ENCODE measurements around the gene ANGEL1. TPM values are rescaled to one million over a fixed set of nuclear protein-coding genes. Genes with fewer than 3 reads are reported as not detected.

ANGEL1 gene
- total and polyA plus RNA-seq, 2 of the 13 experiments (the other 11 are each of a cell fraction or from before 2014, with no cell fraction given): 14.3 to 20.1 TPM

GRCh38 chr14:76832503-76832988 lies 19.9 kb upstream of the ANGEL1 start (continued):
- no peak for TF ChIP-seq TAF15 (IDR thresholded peaks at IDR 0.05; ENCODE audit: low read depth, low read length, poor library complexity, severe bottlenecking)
- TF ChIP-seq FOXA3 (CRISPR knock-in tag; IDR thresholded peaks at IDR 0.05): peak; percentile 74
- TF ChIP-seq KMT2A (CRISPR knock-in tag; IDR thresholded peaks at IDR 0.05): no peak
- no peak for TF ChIP-seq ZBTB20 (CRISPR knock-in tag; IDR thresholded peaks at IDR 0.05; ENCODE audit: borderline replicate concordance, low read depth)
- TF ChIP-seq ARHGAP35 (CRISPR knock-in tag; IDR thresholded peaks at IDR 0.05; ENCODE audit: borderline replicate concordance): no peak
- TF ChIP-seq, protein P1, sequence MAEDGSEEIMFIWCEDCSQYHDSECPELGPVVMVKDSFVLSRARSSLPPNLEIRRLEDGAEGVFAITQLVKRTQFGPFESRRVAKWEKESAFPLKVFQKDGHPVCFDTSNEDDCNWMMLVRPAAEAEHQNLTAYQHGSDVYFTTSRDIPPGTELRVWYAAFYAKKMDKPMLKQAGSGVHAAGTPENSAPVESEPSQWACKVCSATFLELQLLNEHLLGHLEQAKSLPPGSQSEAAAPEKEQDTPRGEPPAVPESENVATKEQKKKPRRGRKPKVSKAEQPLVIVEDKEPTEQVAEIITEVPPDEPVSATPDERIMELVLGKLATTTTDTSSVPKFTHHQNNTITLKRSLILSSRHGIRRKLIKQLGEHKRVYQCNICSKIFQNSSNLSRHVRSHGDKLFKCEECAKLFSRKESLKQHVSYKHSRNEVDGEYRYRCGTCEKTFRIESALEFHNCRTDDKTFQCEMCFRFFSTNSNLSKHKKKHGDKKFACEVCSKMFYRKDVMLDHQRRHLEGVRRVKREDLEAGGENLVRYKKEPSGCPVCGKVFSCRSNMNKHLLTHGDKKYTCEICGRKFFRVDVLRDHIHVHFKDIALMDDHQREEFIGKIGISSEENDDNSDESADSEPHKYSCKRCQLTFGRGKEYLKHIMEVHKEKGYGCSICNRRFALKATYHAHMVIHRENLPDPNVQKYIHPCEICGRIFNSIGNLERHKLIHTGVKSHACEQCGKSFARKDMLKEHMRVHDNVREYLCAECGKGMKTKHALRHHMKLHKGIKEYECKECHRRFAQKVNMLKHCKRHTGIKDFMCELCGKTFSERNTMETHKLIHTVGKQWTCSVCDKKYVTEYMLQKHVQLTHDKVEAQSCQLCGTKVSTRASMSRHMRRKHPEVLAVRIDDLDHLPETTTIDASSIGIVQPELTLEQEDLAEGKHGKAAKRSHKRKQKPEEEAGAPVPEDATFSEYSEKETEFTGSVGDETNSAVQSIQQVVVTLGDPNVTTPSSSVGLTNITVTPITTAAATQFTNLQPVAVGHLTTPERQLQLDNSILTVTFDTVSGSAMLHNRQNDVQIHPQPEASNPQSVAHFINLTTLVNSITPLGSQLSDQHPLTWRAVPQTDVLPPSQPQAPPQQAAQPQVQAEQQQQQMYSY (CRISPR knock-in tag; IDR thresholded peaks at IDR 0.05): no peak
- no peak for TF ChIP-seq HOXA9 (CRISPR knock-in tag; IDR thresholded peaks at IDR 0.05; ENCODE audit: borderline replicate concordance)
- no peak for TF ChIP-seq ZNF142 (CRISPR knock-in tag; IDR thresholded peaks at IDR 0.05)
- no peak for TF ChIP-seq TBX3 (IDR thresholded peaks at IDR 0.05; ENCODE audit: borderline replicate concordance)
- TF ChIP-seq, protein P2, sequence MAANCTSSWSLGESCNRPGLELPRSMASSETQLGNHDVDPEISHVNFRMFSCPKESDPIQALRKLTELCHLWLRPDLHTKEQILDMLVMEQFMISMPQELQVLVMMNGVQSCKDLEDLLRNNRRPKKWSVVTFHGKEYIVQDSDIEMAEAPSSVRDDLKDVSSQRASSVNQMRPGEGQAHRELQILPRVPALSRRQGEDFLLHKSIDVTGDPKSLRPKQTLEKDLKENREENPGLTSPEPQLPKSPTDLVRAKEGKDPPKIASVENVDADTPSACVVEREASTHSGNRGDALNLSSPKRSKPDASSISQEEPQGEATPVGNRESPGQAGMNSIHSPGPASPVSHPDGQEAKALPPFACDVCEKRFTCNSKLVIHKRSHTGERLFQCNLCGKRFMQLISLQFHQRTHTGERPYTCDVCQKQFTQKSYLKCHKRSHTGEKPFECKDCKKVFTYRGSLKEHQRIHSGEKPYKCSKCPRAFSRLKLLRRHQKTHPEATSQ (CRISPR knock-in tag; IDR thresholded peaks at IDR 0.05; ENCODE audit: borderline replicate concordance): no peak
- TF ChIP-seq MAFK (conservative IDR thresholded peaks at IDR 0.05 in 1 of 2, IDR thresholded peaks at IDR 0.05 in 1 of 2; ENCODE audit: low read length in 2 of 2): peak; percentile 20 to 28; a peak in 1 of 4 replicates
- TF ChIP-seq SNRNP70 (IDR thresholded peaks at IDR 0.05; ENCODE audit: low read depth, low read length): no peak
- TF ChIP-seq ZNF441 (CRISPR knock-in tag; IDR thresholded peaks at IDR 0.05; ENCODE audit: borderline replicate concordance): no peak
- no peak for TF ChIP-seq HNRNPLL (IDR thresholded peaks at IDR 0.05; ENCODE audit: low read depth, low read length, poor library complexity, severe bottlenecking)
- no peak for TF ChIP-seq SAFB2 (CRISPR knock-in tag; IDR thresholded peaks at IDR 0.05; ENCODE audit: borderline replicate concordance, low read depth)
- TF ChIP-seq ELF3 (CRISPR knock-in tag; IDR thresholded peaks at IDR 0.05): 0 out of 2 replicates have a peak, but pooled peaks have one; percentile 47
- TF ChIP-seq ZNF879 (CRISPR knock-in tag; IDR thresholded peaks at IDR 0.05): no peak

Data from HepG2 (cell line).